ENCODE results near the gene LRRK1. TPM values are rescaled to one million over a fixed set of nuclear protein-coding genes. Genes with fewer than 3 reads are reported as not detected.

Gene LRRK1
- total RNA-seq, 1 donor from 2014 or later = 21.1 TPM

DNA sequence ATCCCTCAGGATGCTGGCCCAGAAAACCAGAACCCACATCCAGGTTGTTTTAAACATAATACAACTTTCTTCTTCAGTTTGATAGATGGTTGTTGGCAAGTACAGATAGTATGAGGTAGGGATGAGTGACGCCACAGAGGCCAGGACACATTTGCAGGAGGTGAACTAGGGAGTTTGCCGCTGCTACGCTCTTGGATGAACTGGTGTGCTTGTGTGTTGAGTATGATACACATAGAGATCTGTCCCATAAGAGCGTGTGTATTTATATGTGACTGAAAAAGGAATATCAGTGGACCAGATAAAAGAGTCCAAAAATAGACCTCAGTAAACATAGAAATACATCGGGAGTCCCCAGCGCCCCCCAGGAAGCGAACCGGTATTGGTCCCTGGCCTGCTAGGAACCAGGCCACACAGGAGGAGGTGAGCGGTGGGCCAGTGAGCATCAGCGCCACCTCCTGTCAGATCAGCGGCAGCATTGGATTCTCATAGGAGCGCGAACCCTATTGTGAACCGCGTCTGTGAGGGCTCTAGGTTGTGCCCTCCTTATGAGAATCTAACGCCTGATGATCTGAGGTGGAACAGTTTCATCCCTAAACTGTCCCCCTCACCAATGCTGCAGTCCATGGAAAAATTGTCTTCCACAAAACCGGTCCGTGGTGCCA, 98.1 kb downstream of the LRRK1 start:
- Histone ChIP-seq H3K27me3 (no peaks in the 10 kb centered on the region), H3K4me1 (no peaks in the 10 kb centered on the region), H3K27ac (no peak overlapping the region), H3K4me3 (no peak overlapping the region), H3K9me3 (no peaks in the 10 kb centered on the region), H3K36me3 (peaks cover 0 to 12% of the 10 kb centered on the region in 2 donors)
- intact Hi-C loops (cut with DNase I) = loop anchor here (5.0 kb wide), 1 partner anchor 70 kb away; no protein-coding TSS in a partner anchor
- no peak for TF ChIP-seq CTCF (IDR thresholded peaks at IDR 0.05)
- no peak for TF ChIP-seq POLR2A (IDR thresholded peaks at IDR 0.05)
- no peak for TF ChIP-seq POLR2AphosphoS5 (IDR thresholded peaks at IDR 0.05; ENCODE audit: insufficient read depth in 1 of 2, low read depth in 1 of 2)
- DNase-seq (ENCODE audit: extremely low spot score in 2 of 2) = peak; percentile 49 to 54

DNA sequence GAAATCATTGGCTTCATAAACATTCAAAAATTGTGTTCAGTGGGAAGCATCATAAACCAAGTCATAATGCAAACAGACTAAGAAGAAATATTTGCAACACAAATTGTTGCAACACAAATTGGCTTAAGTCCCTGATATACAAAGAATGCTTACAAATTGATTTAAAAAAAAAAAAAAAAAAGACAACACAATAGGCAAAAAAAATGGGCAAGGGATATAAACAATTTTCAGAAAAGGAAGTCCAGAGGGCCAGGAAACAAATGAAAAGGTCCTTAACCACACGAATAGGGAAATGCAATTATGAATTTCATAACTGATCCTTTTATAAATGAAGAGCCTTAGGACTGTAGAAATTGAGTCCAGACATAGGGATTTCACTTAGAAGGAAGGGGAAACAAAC, 98.9 kb downstream of the LRRK1 start:
- intact Hi-C loops (cut with DNase I) = loop anchor here (5.0 kb wide), 1 partner anchor 69 kb away; no protein-coding TSS in a partner anchor
- Histone ChIP-seq H3K9me3 (no peaks in the 10 kb centered on the region), H3K36me3 (peaks cover 0 to 10% of the 10 kb centered on the region in 2 donors), H3K27me3 (no peaks in the 10 kb centered on the region), H3K4me1 (peaks cover 1% of the 10 kb centered on the region), H3K27ac (no peak overlapping the region), H3K4me3 (no peak overlapping the region)
- TF ChIP-seq POLR2A (IDR thresholded peaks at IDR 0.05) = no peak
- TF ChIP-seq CTCF (IDR thresholded peaks at IDR 0.05) = no peak
- TF ChIP-seq POLR2AphosphoS5 (IDR thresholded peaks at IDR 0.05; ENCODE audit: insufficient read depth in 1 of 2, low read depth in 1 of 2) = no peak
- DNase-seq (ENCODE audit: extremely low spot score in 2 of 2) = no peak

GRCh38 chr15:101018450-101018849, 99.3 kb downstream of the LRRK1 start:
- intact Hi-C loops (cut with DNase I) = loop anchor here (5.0 kb wide), 1 partner anchor 69 kb away; no protein-coding TSS in a partner anchor
- TF ChIP-seq CTCF (IDR thresholded peaks at IDR 0.05) (no peak), POLR2AphosphoS5 (IDR thresholded peaks at IDR 0.05; ENCODE audit: insufficient read depth in 1 of 2, low read depth in 1 of 2) (no peak), POLR2A (IDR thresholded peaks at IDR 0.05) (no peak)
- Histone ChIP-seq H3K27ac (no peak overlapping the region), H3K9me3 (no peaks in the 10 kb centered on the region), H3K4me1 (peaks cover 6% of the 10 kb centered on the region), H3K27me3 (no peaks in the 10 kb centered on the region), H3K36me3 (peaks cover 0 to 10% of the 10 kb centered on the region in 2 donors), H3K4me3 (no peak overlapping the region)
- peak; percentile 58 to 78 for DNase-seq (ENCODE audit: extremely low spot score in 2 of 2)

GRCh38 chr15:101019366-101019896, 100.3 kb downstream of the LRRK1 start:
- Histone ChIP-seq H3K27me3 (no peaks in the 10 kb centered on the region), H3K36me3 (peaks cover 0 to 10% of the 10 kb centered on the region in 2 donors), H3K9me3 (no peaks in the 10 kb centered on the region), H3K4me3 (no peak overlapping the region), H3K27ac (no peak overlapping the region), H3K4me1 (peaks cover 9% of the 10 kb centered on the region)
- intact Hi-C loops (cut with DNase I) = loop anchor here (5.0 kb wide), 1 partner anchor 68 kb away; no protein-coding TSS in a partner anchor
- peak; percentile 37 to 44 for DNase-seq (ENCODE audit: extremely low spot score in 2 of 2)
- no peak for TF ChIP-seq CTCF (IDR thresholded peaks at IDR 0.05)

GRCh38 chr15:101020451-101020850, 101.3 kb downstream of the LRRK1 start:
- no peak overlapping the region for H3K4me3 ChIP-seq
- peaks cover 0 to 8% of the 10 kb centered on the region in 2 donors for H3K36me3 ChIP-seq
- no peaks in the 10 kb centered on the region for H3K9me3 ChIP-seq
- intact Hi-C loops (cut with DNase I) = no loop called here
- no peaks in the 10 kb centered on the region for H3K27me3 ChIP-seq
- no peak for TF ChIP-seq POLR2A (IDR thresholded peaks at IDR 0.05)
- TF ChIP-seq POLR2AphosphoS5 (IDR thresholded peaks at IDR 0.05; ENCODE audit: insufficient read depth in 1 of 2, low read depth in 1 of 2) = no peak
- no peak for TF ChIP-seq CTCF (IDR thresholded peaks at IDR 0.05)
- H3K4me1 ChIP-seq = peaks cover 9% of the 10 kb centered on the region
- no peak overlapping the region for H3K27ac ChIP-seq
- DNase-seq (ENCODE audit: extremely low spot score in 2 of 2) = peak; percentile 43 to 44
